ENCODE measurements around the gene ELANE.
A peak's percentile ranks its signal among the peaks of the same experiment; 100 is the strongest.
"Not testable (repeated sequence)": the region's sequence is repeated elsewhere in the genome, so short reads cannot be mapped to it uniquely, and the experiment has no call there.

Gene ELANE

GRCh38 chr19:890831-891230, 38.7 kb downstream of the ELANE start:
- H3K9me3 ChIP-seq (ENCODE audit: control insufficient read depth, insufficient read depth, low read length), result no peaks in the 10 kb centered on the region
- WGBS (ENCODE audit: insufficient coverage, insufficient read length), result no CpG with 5 or more reads among the region's 18 CpGs
- no peak overlapping the region for H3K4me3 ChIP-seq (ENCODE audit: low read length)
- H3K27me3 ChIP-seq (ENCODE audit: control insufficient read depth, insufficient read depth, low read length), result no peaks in the 10 kb centered on the region
- DNase-seq (ENCODE audit: low read depth, low spot score), result no peak
- H3K27ac ChIP-seq (ENCODE audit: low read length), result no peak overlapping the region
- peaks cover 20% of the 10 kb centered on the region for H3K36me3 ChIP-seq (ENCODE audit: control insufficient read depth, insufficient read depth, low read length)
- no peaks in the 10 kb centered on the region for H3K4me1 ChIP-seq (ENCODE audit: control insufficient read depth, insufficient read depth, low read length)

DNA sequence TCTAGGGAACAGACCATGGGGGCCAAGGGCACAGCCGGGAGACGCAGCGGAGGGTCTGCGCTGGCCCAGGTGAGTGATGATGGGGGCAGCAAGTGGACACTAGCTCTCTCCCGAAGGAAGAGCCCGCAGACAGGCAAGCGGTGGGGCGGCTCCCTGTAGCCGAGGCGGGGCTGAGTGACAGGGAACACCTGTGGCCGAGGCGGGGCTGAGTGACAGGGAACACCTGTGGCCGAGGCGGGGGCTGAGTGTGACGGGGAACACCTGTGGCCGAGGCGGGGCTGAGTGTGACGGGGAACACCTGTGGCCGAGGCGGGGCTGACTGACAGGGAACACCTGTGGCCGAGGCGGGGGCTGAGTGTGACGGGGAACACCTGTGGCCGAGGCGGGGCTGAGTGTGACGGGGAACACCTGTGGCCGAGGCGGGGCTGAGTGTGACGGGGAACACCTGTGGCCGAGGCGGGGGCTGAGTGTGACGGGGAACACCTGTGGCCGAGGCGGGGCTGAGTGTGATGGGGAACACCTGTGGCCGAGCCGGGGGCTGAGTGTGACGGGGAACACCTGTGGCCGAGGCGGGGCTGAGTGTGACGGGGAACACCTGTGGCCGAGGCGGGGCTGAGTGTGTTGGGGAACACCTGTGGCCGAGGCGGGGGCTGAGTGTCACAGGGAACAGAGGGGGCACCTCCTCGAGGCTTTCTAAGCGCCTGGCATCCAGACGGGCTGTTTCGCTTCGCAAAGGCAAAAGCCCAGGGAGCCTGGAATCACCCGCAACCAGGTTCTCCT, 39.5 kb downstream of the ELANE start:
- not testable (repeated sequence) for H3K27ac ChIP-seq (ENCODE audit: low read length); H3K9me3 ChIP-seq (ENCODE audit: control insufficient read depth, insufficient read depth, low read length); H3K27me3 ChIP-seq (ENCODE audit: control insufficient read depth, insufficient read depth, low read length); DNase-seq (ENCODE audit: low read depth, low spot score); H3K4me3 ChIP-seq (ENCODE audit: low read length); H3K4me1 ChIP-seq (ENCODE audit: control insufficient read depth, insufficient read depth, low read length)
- no CpG with 5 or more reads among the region's 50 CpGs for WGBS (ENCODE audit: insufficient coverage, insufficient read length)
- peaks cover 14% of the 10 kb centered on the region for H3K36me3 ChIP-seq (ENCODE audit: control insufficient read depth, insufficient read depth, low read length)

- H3K36me3 ChIP-seq (ENCODE audit: control insufficient read depth, insufficient read depth, low read length), result peaks cover 14% of the 10 kb centered on the region
- WGBS (ENCODE audit: insufficient coverage, insufficient read length), result no CpG with 5 or more reads among the region's 27 CpGs
- DNase-seq (ENCODE audit: low read depth, low spot score), result no peak
Measured at GRCh38 chr19:892243-892893, 40.3 kb downstream of the ELANE start.

GRCh38 chr19:892894-893689, 41.0 kb downstream of the ELANE start, which contains the start of the genes MED16 and RNU6-9:
TSS of gene MED16 (minus strand) at chr19:893187. CDS start at chr19:891131, 2,056 bp downstream.
TSS of gene RNU6-9 (plus strand) at chr19:893484.
- no peaks in the 10 kb centered on the region for H3K27me3 ChIP-seq (ENCODE audit: control insufficient read depth, insufficient read depth, low read length)
- peak within 1 kb of the TSS; percentile 100 for H3K4me3 ChIP-seq (ENCODE audit: low read length)
- no CpG with 5 or more reads among the region's 69 CpGs for WGBS (ENCODE audit: insufficient coverage, insufficient read length)
- no peak within 1 kb of the TSS for H3K27ac ChIP-seq (ENCODE audit: low read length)
- no peaks in the 10 kb centered on the region for H3K4me1 ChIP-seq (ENCODE audit: control insufficient read depth, insufficient read depth, low read length)
- no peaks in the 10 kb centered on the region for H3K9me3 ChIP-seq (ENCODE audit: control insufficient read depth, insufficient read depth, low read length)
- DNase-seq (ENCODE audit: low read depth, low spot score), result no peak
- peaks cover 14% of the 10 kb centered on the region for H3K36me3 ChIP-seq (ENCODE audit: control insufficient read depth, insufficient read depth, low read length)

More at GRCh38 chr19:892243-892893, 40.3 kb downstream of the ELANE start:
- H3K27ac ChIP-seq (ENCODE audit: low read length), result no peak overlapping the region
- no peaks in the 10 kb centered on the region for H3K9me3 ChIP-seq (ENCODE audit: control insufficient read depth, insufficient read depth, low read length)
- no peaks in the 10 kb centered on the region for H3K27me3 ChIP-seq (ENCODE audit: control insufficient read depth, insufficient read depth, low read length)
- no peaks in the 10 kb centered on the region for H3K4me1 ChIP-seq (ENCODE audit: control insufficient read depth, insufficient read depth, low read length)
- H3K4me3 ChIP-seq (ENCODE audit: low read length), result peak overlapping the region; percentile 100; the same call in 1 of the 2 replicates

GRCh38 chr19:896434-896833, 44.3 kb downstream of the ELANE start:
- no CpG with 5 or more reads among the region's 10 CpGs for WGBS (ENCODE audit: insufficient coverage, insufficient read length)
- H3K9me3 ChIP-seq (ENCODE audit: control insufficient read depth, insufficient read depth, low read length), result no peaks in the 10 kb centered on the region
- peaks cover 4% of the 10 kb centered on the region; the same call in 1 of the 2 replicates for H3K4me1 ChIP-seq (ENCODE audit: control insufficient read depth, insufficient read depth, low read length)
- peaks cover 3% of the 10 kb centered on the region; the same call in 1 of the 2 replicates for H3K36me3 ChIP-seq (ENCODE audit: control insufficient read depth, insufficient read depth, low read length)
- H3K4me3 ChIP-seq (ENCODE audit: low read length), result no peak overlapping the region
- DNase-seq (ENCODE audit: low read depth, low spot score), result no peak
- no peak overlapping the region for H3K27ac ChIP-seq (ENCODE audit: low read length)
- no peaks in the 10 kb centered on the region for H3K27me3 ChIP-seq (ENCODE audit: control insufficient read depth, insufficient read depth, low read length)

DNA sequence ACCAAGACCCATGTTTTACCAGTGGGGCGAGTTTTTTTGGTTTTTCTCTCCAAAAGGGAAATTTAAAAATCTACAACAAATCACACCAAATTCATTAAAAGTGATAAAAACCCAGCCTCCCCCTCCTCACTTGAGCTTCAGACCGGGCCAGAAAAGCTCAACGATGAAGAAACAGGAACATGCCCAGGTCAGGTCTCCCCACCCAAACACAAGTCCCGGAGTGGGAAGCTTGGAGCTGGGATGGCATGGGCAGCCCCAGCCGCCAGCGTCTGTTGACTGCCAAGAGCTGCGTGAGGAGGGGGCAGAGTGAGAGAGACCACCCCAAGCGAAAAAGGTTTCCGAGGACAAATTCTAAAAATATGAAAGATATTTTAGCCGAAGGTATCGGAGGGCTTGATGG, 44.9 kb downstream of the ELANE start:
- H3K9me3 ChIP-seq (ENCODE audit: control insufficient read depth, insufficient read depth, low read length), result no peaks in the 10 kb centered on the region
- H3K4me3 ChIP-seq (ENCODE audit: low read length), result no peak overlapping the region
- no peak for DNase-seq (ENCODE audit: low read depth, low spot score)
- no CpG with 5 or more reads among the region's 11 CpGs for WGBS (ENCODE audit: insufficient coverage, insufficient read length)
- peaks cover 3% of the 10 kb centered on the region; the same call in 1 of the 2 replicates for H3K36me3 ChIP-seq (ENCODE audit: control insufficient read depth, insufficient read depth, low read length)
- peaks cover 4% of the 10 kb centered on the region; the same call in 1 of the 2 replicates for H3K4me1 ChIP-seq (ENCODE audit: control insufficient read depth, insufficient read depth, low read length)
- H3K27me3 ChIP-seq (ENCODE audit: control insufficient read depth, insufficient read depth, low read length), result no peaks in the 10 kb centered on the region
- H3K27ac ChIP-seq (ENCODE audit: low read length), result no peak overlapping the region

- WGBS (ENCODE audit: insufficient coverage, insufficient read length), result no CpG with 5 or more reads among the region's 26 CpGs
- no peak for DNase-seq (ENCODE audit: low read depth, low spot score)
- Histone ChIP-seq H3K27me3 (ENCODE audit: control insufficient read depth, insufficient read depth, low read length) (no peaks in the 10 kb centered on the region), H3K27ac (ENCODE audit: low read length) (no peak overlapping the region), H3K4me3 (ENCODE audit: low read length) (no peak overlapping the region), H3K4me1 (ENCODE audit: control insufficient read depth, insufficient read depth, low read length) (peaks cover 4% of the 10 kb centered on the region; the same call in 1 of the 2 replicates), H3K9me3 (ENCODE audit: control insufficient read depth, insufficient read depth, low read length) (no peaks in the 10 kb centered on the region), H3K36me3 (ENCODE audit: control insufficient read depth, insufficient read depth, low read length) (peaks cover 3% of the 10 kb centered on the region; the same call in 1 of the 2 replicates)
Measured at GRCh38 chr19:897442-898039, 45.4 kb downstream of the ELANE start.

- H3K4me3 ChIP-seq (ENCODE audit: low read length), result no peak overlapping the region
- H3K4me1 ChIP-seq (ENCODE audit: control insufficient read depth, insufficient read depth, low read length), result peaks cover 4% of the 10 kb centered on the region; the same call in 1 of the 2 replicates
- no peak for DNase-seq (ENCODE audit: low read depth, low spot score)
- no peaks in the 10 kb centered on the region for H3K9me3 ChIP-seq (ENCODE audit: control insufficient read depth, insufficient read depth, low read length)
- H3K36me3 ChIP-seq (ENCODE audit: control insufficient read depth, insufficient read depth, low read length), result peaks cover 3% of the 10 kb centered on the region; the same call in 1 of the 2 replicates
- no peaks in the 10 kb centered on the region for H3K27me3 ChIP-seq (ENCODE audit: control insufficient read depth, insufficient read depth, low read length)
- H3K27ac ChIP-seq (ENCODE audit: low read length), result no peak overlapping the region
- WGBS (ENCODE audit: insufficient coverage, insufficient read length), result no CpG with 5 or more reads among the region's 20 CpGs
Measured at GRCh38 chr19:898663-899062, 46.6 kb downstream of the ELANE start.

GRCh38 chr19:899336-900042, 47.4 kb downstream of the ELANE start:
- Histone ChIP-seq H3K4me1 (ENCODE audit: control insufficient read depth, insufficient read depth, low read length) (peaks cover 4% of the 10 kb centered on the region; the same call in 1 of the 2 replicates), H3K36me3 (ENCODE audit: control insufficient read depth, insufficient read depth, low read length) (peaks cover 3% of the 10 kb centered on the region; the same call in 1 of the 2 replicates), H3K9me3 (ENCODE audit: control insufficient read depth, insufficient read depth, low read length) (no peaks in the 10 kb centered on the region), H3K27ac (ENCODE audit: low read length) (no peak overlapping the region), H3K4me3 (ENCODE audit: low read length) (no peak overlapping the region), H3K27me3 (ENCODE audit: control insufficient read depth, insufficient read depth, low read length) (no peaks in the 10 kb centered on the region)
- WGBS (ENCODE audit: insufficient coverage, insufficient read length), result no CpG with 5 or more reads among the region's 32 CpGs
- DNase-seq (ENCODE audit: low read depth, low spot score), result no peak

Measured in iPS DF 6.9 (cell line).